Stimulated activated CD4-positive, alpha-beta T cell treated with anti-CD3 and anti-CD28 coated beads, TNF-alpha, amount 100 ng/mL, for 48 hours (primary cell): ENCODE data around the gene PGAP1.

ENCODE experiments used
- DNase-seq, 3 donors: peaks; one replicate each; pipeline ENCODE4 v3.0.0-alpha.2; 2020; ENCODE audit warnings: low read depth in 3 of 3

The PGAP1 gene

GRCh38 chr2:196899976-196900375 is 26.5 kb downstream of the PGAP1 start:
- DNase-seq, result no peak

- DNase-seq, result no peak
Measured at GRCh38 chr2:196891136-196891535, 35.4 kb downstream of the PGAP1 start.

GRCh38 chr2:196887431-196887830 is 39.1 kb downstream of the PGAP1 start:
- no peak for DNase-seq

GRCh38 chr2:196884368-196884767 is 42.1 kb downstream of the PGAP1 start:
- DNase-seq, result no peak

- DNase-seq, result no peak
Measured at GRCh38 chr2:196876364-196876763, 50.1 kb downstream of the PGAP1 start.

GRCh38 chr2:196875414-196875813 is 51.1 kb downstream of the PGAP1 start:
- DNase-seq, result no peak

GRCh38 chr2:196873511-196873910 is 53.0 kb downstream of the PGAP1 start:
- no peak for DNase-seq

GRCh38 chr2:196854629-196855028 is 71.9 kb downstream of the PGAP1 start:
- DNase-seq, result no peak

- no peak for DNase-seq
Measured at GRCh38 chr2:196853301-196854087, 73.0 kb downstream of the PGAP1 start.

- DNase-seq, result no peak
Measured at GRCh38 chr2:196851088-196851487, 75.4 kb downstream of the PGAP1 start.

- no peak for DNase-seq
Measured at GRCh38 chr2:196849895-196850294, 76.6 kb downstream of the PGAP1 start.

GRCh38 chr2:196846295-196846694 is 80.2 kb downstream of the PGAP1 start:
- no peak for DNase-seq

- DNase-seq, result no peak
Measured at GRCh38 chr2:196845371-196845770, 81.1 kb downstream of the PGAP1 start.

- no peak for DNase-seq
Measured at GRCh38 chr2:196840171-196840570, 86.3 kb downstream of the PGAP1 start.

- DNase-seq, result no peak
Measured at GRCh38 chr2:196839574-196839973, 86.9 kb downstream of the PGAP1 start.

- no peak for DNase-seq
Measured at GRCh38 chr2:196836440-196836839, 90.1 kb downstream of the PGAP1 start.

GRCh38 chr2:196830701-196831100 is 95.8 kb downstream of the PGAP1 start:
- no peak for DNase-seq

- DNase-seq, result no peak
Measured at GRCh38 chr2:196827356-196827755, 99.2 kb downstream of the PGAP1 start.

GRCh38 chr2:196823750-196824522 is 102.6 kb downstream of the PGAP1 start:
- no peak for DNase-seq

- DNase-seq, result no peak
Measured at GRCh38 chr2:196821195-196821594, 105.3 kb downstream of the PGAP1 start.

GRCh38 chr2:196809260-196809659 is 117.2 kb downstream of the PGAP1 start, which contains the start of gene C2orf66:
TSS of gene C2orf66 (minus strand) at chr2:196809355. CDS start at chr2:196809336, 19 bp downstream.
- no peak for DNase-seq

- DNase-seq, result no peak
Measured at GRCh38 chr2:196808083-196808665, 118.3 kb downstream of the PGAP1 start.

GRCh38 chr2:196804381-196804780 is 122.1 kb downstream of the PGAP1 start:
- DNase-seq, result no peak
